Activated CD4-positive, CD25-positive, alpha-beta regulatory T cell treated with anti-CD3 and anti-CD28 coated beads, Interleukin-2, amount 50 U/mL, for 24 hours (primary cell): ENCODE measurements around the gene KLK12.
"Not testable (repeated sequence)": the region's sequence is repeated elsewhere in the genome, so short reads cannot be mapped to it uniquely, and the experiment has no call there.

Source experiments
- ATAC-seq, 2 donors: fragments of 150-1000 bp; cut with Tn5 transposase; one replicate each; pipeline ENCODE4 v1.10.0; 2021; ENCODE audit warnings: mild to moderate bottlenecking in 1 of 2, moderate library complexity in 1 of 2

KLK12 gene

DNA sequence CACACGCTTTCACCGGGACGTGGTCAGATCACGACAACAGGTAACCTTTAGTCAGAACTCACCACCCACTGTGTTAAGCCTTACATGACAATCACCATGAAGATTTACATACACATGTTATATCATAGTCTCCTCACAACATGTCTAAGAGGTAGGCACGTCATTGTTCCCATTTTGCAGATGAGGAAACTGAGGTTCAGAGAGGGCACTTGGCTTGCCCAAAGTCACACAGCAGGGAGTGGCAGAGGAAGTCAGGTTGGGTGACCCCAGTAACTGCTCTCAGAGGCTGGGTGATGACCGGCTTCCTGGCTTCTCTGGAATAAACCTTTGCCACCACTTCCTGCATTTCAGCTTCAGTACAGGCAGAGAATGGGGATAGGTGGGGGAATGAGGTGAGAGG lies 20.6 kb downstream of the KLK12 start:
- no peak for ATAC-seq

GRCh38 chr19:51012661-51013190 lies 22.1 kb downstream of the KLK12 start:
- ATAC-seq: no peak

- ATAC-seq: no peak
Observed at GRCh38 chr19:51010066-51010795, 24.6 kb downstream of the KLK12 start.

DNA sequence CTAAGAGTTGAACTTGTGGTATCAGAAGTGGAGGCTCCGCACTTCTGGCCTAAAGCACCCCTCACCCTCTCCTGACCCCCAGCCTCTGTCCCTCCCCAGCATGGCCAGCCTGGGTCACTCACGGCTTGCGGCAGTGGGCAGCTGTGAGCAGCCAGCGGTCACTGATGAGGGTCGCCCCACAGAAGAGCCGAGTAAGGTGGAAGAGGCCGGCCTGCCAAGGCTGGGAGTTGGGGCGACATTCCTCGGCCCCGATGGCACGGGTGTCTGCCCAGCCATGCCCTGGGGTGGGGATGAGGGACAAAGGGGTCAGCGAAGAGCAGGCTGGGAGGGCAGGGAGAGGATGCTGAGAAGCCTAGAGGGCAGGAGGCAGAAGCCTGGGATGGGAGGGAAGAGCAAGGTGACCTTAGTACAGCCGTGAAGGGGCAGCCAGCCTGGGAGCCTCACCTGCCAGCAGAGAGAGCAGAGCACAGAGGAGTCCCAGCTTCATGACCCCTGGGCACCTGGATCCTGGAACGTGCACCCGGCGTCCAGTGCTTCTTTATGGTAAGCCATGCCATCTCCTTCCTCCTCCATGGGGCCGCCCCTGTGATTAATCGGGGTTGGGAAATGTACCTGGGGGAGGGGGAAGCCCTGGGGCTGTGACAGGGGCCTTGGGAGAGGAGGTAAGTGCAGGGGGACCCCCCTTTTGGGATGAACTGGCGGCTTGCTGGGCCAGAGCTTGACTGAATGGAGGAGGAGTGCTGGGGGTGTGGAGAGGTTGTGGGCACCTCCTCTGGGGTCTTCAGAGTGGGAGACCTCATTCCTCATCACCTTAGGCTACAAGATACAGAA lies 25.5 kb downstream of the KLK12 start:
- ATAC-seq: no peak

GRCh38 chr19:51007488-51007887 lies 27.3 kb downstream of the KLK12 start:
- no peak for ATAC-seq

DNA sequence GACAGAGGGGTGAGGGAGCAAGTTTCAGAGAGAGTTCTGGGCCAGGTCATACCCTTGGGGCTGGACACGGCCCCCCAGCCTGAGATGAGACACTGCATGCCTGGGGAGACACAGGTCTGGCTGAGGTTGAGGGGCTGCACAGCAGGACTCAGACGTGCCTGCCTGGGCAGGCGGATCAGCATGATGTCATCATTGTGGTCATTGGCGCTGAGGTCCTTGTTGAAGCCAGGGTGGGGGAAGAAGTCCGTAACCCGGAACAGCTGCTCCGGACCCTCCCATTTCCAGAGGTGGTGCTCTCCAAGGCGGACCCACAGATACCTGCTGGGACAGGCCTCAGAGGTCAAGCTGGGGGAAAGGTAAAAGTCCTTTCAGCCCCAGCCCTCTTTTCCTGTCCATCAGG lies 28.4 kb downstream of the KLK12 start:
- no peak for ATAC-seq

GRCh38 chr19:51005248-51005647 lies 29.6 kb downstream of the KLK12 start:
- ATAC-seq: no peak

DNA sequence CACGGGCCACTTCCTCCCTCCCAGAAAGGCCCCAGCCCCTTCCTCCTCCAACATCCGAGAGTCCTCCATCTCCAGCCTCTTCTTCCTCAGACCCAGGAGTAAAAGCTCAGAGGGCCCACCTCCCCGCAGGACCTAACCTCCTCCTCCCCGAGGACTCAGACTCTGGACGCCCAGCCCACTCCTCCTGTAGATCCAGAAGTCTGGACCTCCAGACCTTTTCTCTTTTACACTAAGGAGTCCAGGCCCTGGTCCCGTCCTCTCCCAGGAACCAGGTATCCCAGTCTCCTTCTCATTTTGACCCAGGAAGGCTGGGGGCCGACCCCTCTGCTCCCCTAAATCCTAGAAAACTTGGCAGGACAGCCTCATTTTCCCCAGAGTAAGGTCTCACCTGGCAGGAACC lies 31.5 kb downstream of the KLK12 start:
- no peak for ATAC-seq

GRCh38 chr19:51002542-51003311 lies 32.1 kb downstream of the KLK12 start:
- ATAC-seq: no peak

- ATAC-seq: no peak
Observed at GRCh38 chr19:51002089-51002532, 32.7 kb downstream of the KLK12 start.

- ATAC-seq: no peak
Observed at GRCh38 chr19:51001515-51001914, 33.3 kb downstream of the KLK12 start, which contains the start of gene KLK8. Gene KLK8 (minus strand): TSS chr19:51001604. CDS start chr19:51001167, 437 bp downstream.

DNA sequence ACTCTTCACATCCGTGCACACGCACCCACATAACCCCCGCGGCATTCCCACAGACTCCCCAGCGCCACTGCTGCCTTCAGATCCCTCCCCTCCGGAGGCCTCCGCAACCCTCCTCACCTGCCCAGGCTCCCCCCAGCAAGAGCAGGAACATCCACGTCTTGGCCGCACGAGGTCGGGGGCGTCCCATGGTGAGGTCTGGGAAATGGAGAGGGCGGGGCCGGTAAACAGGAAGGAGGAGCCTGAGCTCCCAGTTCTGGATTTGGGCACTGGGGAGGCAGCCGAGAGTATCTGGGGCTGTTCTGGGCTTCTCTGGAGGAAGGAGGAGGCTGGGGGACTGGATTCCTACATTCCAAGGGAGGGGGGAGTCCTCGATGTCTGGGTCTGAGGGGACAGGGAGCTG lies 33.8 kb downstream of the KLK12 start:
- no peak for ATAC-seq

- ATAC-seq: no peak
Observed at GRCh38 chr19:51000426-51000825, 34.4 kb downstream of the KLK12 start.

GRCh38 chr19:50998686-50999085 lies 36.1 kb downstream of the KLK12 start:
- ATAC-seq: no peak

GRCh38 chr19:50998061-50998460 lies 36.7 kb downstream of the KLK12 start:
- ATAC-seq: no peak

GRCh38 chr19:50994129-50994528 lies 40.7 kb downstream of the KLK12 start:
- no peak for ATAC-seq

DNA sequence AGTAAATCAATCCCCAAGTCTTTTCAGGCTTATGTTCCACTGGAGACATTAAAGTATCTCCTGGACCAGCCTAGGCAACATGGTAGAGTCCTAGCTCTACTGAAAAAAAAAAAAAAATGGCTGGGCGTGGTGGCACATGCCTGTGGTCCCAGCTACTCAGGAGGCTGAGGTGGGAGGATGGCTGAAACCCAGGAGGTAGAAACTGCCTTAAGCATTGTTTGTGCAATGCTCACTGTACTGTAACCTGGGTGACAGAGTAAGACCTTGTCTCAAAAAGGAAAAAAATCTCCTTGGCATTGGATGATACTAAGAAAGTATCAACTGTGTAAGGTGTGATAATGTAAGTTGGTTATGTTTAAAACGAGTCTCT lies 42.2 kb downstream of the KLK12 start:
- ATAC-seq: no peak

GRCh38 chr19:50984416-50984815 lies 50.4 kb downstream of the KLK12 start:
- not testable (repeated sequence) for ATAC-seq

DNA sequence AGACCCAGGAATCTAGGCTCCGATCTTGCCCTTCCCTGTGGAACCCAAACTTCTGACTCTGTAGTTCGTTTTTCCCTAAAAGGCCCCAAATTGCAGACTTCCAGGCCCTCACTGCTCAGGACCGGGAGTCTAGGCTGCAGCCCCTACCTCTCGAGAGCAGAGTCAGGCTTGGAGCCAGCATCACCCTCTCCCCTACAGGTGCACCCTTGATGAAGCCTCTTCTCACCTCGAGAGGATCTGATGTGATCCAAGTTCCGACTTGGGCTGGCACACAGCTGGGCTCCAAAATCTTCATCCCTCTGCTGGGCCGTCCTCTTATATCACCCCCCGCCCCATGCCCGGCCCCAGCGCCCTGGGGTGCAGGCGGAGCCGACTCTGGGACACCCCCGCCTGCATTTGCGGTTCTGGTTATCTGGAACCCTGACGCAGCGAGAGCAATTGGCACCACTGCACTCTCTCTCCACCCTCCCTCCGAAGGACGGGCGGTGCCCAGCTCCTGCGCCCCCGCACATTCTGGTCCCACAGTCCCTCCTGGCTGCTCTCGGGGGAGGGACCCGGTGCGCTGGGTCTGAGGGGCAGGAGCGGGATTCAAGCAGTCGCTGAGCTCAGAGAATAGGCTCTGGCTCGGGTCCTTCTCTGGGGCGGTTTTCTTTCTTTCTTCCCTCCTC lies 51.0 kb downstream of the KLK12 start, which contains the start of gene KLK7:
Gene KLK7 (minus strand): TSS at position 293 of the 668 bp plus-strand sequence. CDS start 1,518 bp downstream, outside the sequence.
- no peak for ATAC-seq

DNA sequence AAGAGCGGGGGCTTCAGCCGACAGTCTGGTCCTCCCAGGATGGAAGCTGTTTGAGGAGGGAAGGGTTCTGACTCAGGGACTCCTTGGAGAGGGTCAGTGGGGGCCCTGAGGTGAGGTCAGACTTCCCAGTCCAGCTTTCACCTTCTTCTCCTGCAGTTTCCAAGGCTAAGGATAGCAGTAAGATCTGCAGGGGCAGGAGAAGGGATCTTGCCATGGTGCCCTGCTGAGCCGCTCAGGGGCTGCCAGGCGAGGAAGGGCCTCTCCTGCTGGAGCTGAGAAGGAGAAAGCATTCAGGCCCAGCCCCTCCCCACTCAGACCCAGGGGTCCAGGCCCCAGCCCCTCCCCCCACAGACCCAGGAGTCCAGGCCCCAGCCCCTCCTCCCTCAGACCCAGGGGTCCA lies 52.6 kb downstream of the KLK12 start:
- ATAC-seq: no peak

GRCh38 chr19:50981587-50982146 lies 53.1 kb downstream of the KLK12 start:
- ATAC-seq: no peak

DNA sequence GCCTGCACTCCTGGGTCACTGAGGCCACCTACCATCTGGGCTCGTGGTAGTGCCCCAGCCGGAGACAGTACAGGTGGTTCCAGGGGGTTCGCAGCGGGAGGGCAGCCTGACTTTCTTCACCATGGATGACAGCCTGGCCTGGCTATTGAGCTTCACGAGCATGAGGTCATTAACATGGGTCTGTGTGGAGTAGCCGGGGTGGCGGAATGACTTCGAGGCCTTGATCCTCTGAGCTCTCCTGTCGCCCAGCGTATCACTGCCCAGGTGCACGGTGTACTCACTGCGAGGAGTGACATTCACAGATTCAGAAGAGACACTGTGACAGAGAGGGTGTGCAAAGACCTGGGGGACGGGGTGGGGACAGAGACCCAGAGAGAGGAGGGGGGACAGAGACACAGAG lies 54.6 kb downstream of the KLK12 start:
- no peak for ATAC-seq
